ENCODE data around the gene CEP63.

Gene CEP63

DNA sequence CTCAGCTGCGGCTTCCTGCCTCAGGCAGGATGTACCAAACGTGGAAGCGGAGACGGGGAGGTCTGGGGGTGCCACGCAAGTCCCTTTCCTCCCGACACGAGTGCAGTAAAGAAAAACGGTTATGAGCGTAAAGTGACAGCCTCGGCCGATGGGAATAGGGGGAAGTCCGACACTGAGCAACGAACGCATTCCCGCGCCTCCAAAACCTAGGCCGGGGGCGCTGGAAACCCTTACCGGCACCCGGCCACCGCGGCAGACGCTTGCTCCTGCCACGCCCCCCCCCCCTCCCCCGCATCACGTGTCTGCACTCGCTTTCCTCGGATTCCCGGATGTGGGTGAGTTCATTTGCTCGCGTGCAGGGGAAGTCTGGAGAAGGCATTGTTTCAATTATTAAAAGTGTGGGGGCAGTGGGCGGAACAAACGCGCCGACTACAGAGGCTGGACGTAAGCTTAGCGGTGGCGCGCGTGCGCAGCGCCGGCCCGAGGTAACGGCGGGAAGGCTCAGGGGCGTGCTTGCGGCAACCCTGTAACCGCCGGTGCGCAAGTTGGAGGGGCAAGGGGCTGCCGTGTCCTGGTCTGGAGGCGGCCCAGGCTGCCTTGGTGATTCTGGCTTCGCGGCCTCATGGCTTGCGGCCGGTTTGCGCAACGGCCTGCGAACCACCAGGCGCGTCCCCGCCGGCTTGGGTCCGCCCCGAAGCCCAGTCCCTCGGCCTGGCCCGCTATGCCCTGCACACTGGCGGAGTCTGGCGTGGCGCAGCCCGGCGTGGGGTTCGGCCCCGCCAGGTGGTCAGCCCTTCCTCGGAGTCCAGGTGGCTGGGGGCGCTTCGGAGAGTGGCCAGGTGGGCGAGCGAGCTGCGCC is at the start of gene CEP63, which contains the start of gene ANAPC13:
CEP63 (plus strand) TSS at position 340 of the 859 bp plus-strand sequence. CDS start 9,264 bp downstream, outside the sequence.
ANAPC13 (minus strand) TSS at position 268 of the 859 bp plus-strand sequence. CDS start 3,081 bp downstream, outside the sequence.
- DNase-seq: peak; percentile 97

DNA sequence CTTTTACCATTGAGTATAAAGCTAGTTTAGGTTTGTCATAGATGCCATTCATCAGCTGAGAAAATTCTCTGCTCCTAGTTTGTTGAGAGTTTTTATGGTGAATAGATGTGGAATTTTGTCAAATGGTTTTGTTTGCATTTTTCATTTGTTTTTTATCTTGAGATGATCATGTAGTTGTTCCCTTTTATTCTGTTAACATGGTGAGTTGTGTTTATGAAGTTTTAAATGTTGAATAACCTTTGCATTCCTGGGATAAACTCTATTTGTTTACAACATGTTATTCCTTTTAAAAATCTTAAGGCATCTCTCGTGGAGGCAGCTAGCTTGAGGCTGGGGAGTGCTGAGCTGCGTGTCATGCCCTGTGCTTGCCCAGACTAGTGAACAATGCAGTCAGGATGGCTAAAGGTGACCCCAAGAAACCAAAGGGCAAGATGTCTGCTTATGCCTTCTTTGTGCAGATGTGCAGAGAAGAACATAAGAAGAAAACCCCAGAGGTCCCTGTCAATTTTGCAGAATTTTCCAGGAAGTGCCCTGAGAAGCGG is 48.6 kb upstream of the CEP63 start:
- DNase-seq: no peak

DNA sequence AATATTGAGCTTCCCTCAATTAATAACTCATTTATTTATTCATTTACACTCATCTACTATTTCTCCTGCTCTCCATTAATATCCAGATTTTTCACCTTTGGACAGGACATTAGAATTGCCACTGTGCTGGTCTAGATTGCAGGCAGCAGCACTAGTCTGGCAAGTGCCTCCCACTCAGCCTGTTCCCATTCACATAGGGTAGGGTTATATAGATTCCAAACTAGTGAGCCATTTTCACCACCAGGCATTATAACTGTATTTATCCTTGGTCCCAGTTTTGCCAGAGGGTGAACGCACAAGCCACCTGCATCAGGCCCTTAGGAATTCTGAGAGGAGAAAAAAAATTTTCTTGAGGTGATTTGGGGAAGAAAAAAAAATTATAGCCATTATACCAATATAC is 44.5 kb upstream of the CEP63 start:
- no peak for DNase-seq

DNA sequence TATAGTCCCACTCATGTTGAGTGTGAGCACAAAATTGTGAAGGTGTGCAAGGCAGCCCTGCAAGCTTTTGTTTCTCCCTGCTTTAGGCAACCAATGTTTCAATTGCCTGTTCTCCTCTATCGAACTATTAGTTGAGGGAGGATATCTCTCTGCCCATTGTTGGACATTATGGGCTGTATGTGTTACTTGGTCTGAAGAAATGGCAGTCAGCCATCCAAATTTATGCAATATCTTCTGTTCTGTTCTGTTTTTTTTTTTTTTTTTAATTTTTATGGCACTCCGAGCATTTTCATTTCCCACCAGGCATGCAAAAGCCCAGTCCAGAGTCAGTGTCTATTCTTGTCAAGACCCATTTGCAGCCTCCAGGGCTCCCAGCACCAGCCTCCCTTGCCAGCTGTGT is 44.0 kb upstream of the CEP63 start:
- no peak for DNase-seq

DNA sequence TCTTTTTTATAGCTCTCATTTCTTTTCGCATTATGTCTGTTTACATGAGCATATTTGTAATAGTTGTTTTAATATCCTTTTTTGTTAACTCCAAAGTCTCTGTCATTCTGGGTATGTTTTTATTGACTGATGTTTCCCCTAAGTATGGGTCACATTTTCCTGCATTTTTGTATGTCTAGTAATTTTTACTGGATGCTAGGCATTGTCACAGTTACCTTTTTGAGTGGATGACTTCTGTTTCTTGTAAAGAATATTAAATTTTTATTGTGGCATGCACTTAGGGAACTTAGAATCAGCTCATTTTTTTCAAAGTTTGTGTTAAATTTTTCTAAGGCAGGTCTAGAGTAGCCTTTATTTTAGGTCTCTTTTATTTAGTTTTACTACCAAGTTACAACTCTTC is 40.8 kb upstream of the CEP63 start:
- DNase-seq: no peak

DNA sequence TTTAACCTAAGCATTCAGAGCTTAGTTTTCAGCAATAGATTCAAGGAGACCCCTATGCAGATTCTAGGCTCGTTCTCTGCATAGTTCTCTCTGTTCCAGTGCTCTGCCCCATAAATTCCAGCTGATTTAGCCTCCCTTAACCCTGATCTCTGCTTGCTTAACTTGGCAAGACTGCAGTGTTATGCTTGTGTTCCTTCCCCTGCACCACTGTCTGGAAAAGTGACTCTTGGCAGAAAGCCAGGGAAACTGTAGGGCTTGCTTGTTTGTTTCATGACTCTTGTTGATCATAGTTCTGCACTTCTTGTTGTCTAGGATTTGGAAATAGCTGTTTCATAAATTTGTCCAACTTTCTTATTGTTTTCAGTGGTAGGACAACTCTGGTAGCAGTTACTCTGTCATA is 40.2 kb upstream of the CEP63 start:
- no peak for DNase-seq

DNA sequence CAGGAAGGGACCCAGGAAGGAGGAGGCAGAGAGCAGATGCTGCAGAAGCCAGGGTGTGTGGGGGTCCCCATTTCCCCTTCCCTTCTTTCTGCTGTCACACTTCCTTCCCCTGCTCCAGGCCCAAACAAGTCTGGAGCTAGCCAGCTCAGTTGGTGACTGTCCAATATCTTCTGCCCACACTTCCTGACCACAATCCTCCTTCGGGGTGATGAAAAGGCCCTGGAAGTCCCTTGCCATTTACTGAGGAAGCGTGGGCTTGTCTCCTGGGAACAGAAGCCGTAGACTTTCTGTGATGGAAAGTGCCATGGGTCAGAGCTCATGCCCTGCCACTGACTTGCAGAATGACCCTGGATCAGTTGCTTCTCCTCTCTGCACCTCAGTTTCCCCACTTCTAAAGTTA is 39.1 kb upstream of the CEP63 start:
- no peak for DNase-seq

DNA sequence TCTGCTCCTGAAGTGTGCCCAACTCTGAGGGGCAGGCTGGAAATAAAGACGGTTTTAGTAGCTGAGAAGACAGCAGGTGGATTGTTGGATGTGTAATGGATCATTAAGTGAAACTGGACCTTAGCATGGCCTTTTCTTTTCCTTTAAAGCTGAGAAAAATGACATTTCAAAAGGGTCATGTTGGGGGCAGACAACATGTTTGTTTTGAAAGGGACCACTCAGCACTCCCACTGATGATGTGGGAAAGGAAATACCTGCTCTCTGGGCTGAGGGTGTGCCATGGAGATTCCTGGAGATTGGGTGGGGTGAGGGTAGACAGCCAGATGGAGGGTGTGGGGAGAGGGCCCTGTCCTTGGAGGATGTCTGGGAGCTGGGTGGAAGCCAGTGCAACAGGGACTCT is 38.5 kb upstream of the CEP63 start:
- no peak for DNase-seq

DNA sequence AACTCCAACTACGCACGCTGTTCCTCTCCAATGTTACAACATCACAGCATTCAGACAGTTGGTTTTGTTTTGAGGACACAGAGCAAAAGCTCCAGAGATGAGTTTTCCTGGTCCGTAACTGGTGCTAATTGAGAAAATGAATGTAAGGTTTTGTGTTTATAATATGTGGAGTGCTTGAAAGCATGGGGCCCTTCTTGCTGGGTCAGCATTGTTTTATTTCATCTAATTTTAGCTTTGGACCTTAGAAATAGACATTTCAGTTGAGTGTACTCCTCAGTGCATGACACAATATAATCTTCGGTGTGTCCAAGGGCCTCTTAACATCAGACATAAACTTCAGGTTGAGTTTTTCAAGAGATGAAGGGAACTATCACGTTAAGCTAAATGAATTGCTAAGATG is 37.2 kb upstream of the CEP63 start:
- no peak for DNase-seq

DNA sequence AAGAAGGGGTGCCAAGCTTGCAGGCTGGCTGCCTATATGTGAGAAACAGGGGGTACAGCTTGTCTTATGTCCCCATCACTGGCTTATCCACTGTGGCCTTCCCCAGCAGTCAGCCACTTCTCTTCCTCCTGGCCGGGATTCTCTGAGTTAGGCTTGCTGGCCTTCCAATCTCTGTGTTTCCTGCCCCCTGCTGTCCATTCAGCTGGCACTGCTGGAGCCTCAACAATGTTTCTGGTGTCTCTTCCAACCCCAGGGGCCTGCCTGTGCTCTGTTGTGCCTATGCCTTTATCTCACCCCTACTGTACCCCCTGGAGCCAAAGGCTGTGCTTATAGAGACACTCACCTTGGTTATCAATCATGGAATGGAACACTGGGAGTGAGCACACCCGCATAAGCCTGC is 36.6 kb upstream of the CEP63 start:
- no peak for DNase-seq

DNA sequence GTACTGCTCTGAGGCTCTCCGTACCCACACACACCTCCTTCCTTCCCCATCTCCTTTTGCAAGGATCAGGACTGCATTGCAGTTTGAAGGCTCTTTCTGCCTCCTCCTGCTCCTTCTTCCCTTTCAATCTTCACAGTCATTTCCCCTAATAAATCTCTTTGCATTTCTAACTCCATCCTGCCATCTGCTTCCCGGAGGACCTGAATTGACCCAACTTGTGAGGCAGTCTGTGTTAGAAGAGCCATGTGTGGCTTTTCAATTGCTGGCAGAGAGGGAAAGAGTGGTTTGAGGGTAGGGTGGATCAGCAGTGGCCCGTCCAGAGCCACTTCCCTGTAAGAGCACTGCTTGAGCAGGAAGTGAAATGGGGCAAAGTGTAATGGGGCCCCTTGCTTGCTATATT is 35.9 kb upstream of the CEP63 start:
- DNase-seq: no peak

DNA sequence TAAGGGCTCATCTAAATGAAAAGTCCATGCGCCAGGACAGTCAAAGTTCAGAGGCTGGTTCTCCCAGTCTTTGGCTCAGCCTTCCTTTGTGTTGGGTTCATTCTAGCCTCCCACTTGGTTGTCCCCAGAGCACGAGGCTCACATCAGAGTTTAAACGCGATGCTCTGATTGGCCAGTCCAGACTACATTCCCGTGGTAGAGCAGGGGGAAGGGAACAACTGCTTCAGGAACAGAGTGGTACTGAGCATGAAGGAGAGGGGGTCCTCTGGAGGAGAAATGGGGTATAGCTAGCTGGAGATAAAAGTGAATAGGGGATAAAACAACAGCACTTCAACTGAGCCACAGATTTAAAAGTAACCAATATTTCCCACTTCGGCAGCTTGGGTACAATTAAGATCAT is 32.2 kb upstream of the CEP63 start:
- DNase-seq: no peak

DNA sequence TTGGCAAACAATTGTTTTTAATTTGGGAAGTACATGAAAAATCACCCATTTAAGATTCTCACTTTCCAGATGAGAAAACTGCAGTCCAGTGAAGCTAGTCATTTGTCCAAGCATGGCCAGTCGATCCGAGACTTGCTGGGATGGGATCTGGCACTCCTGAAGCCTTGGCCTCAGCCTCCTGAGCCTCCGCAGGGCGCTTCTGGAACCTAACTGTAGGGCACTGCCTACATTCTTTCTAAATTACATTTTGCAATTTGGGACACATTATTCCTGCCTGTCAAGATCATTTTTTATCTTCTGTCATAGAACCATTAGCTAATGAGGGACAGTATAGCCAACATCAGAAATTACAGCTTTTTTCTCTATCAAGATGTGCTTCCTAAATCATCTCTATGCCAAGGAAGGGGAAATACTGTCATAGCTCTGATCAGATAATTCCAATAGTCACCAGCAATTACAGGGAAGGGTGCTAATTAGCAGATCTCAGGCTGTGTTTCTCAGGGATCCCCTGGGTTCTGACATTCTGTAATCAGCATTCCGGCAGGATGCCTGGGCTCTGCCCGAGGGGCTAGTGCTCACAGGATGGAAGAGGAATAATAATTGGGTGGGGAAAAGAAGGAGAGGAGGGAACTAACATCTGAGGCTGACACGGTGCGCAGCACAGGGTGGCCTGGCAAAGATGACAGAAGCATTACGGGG is 28.3 kb upstream of the CEP63 start:
- no peak for DNase-seq

DNA sequence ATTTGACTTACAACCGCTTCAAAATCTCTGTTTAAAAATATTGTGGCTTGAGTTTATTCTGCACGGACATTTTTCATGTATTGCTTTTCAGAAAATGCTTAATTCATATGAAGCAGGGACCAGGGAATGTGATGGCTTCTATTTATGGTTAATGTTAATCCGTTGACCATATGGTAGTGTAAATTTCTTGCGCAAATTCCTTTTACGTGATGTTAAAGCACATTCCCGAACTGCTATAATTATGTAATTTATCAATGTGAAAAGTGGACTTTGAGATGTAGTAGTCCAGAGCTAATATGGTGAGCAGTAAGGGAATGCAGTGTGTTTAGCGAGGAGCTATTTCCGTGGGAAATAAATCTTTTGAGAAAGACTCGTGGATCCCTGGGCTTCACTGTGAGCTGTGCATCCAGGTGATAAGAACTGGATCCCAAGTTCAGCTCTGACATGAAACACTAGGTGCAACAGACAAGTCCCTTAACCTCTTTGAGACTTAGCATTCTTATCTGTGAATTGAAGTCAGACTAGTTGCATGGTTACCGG is 27.4 kb upstream of the CEP63 start:
- no peak for DNase-seq

DNA sequence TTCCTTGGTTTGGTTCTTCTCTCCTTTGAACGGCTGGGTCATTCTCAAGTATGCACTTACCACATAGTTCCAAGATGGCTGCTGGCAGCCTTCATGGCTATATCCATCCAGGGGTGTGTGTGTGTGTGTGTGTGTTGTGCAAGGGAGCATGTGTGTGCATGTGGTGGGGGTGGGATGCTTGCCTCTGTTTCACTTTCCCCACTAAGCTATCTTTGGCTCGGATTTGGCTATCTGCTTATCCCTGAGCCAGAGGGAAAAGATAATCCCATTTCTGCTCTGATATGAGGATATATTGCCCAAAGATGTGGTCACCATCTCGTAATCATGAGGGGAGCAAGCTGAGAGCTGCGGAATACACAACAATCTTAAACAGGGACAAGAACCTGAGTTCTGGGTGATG is 26.3 kb upstream of the CEP63 start:
- DNase-seq: no peak

DNA sequence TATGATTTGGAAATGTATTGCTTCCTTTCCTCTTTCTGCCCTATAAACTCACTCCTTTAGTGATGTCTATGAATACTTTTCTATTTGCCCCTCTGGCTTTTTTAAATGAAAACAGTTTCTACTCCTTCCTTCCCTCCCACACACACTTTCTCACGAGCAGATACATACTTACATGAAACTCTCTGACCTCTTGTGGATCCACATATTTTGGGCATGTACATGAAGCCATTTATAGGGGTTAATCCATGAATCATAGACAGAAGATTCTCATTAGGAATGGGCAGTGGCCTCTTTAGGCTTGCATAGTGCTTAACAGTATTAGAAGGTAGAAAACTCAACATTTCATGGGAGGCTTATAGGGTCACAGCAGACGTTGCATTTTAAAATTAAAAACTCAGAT is 24.9 kb upstream of the CEP63 start:
- no peak for DNase-seq

DNA sequence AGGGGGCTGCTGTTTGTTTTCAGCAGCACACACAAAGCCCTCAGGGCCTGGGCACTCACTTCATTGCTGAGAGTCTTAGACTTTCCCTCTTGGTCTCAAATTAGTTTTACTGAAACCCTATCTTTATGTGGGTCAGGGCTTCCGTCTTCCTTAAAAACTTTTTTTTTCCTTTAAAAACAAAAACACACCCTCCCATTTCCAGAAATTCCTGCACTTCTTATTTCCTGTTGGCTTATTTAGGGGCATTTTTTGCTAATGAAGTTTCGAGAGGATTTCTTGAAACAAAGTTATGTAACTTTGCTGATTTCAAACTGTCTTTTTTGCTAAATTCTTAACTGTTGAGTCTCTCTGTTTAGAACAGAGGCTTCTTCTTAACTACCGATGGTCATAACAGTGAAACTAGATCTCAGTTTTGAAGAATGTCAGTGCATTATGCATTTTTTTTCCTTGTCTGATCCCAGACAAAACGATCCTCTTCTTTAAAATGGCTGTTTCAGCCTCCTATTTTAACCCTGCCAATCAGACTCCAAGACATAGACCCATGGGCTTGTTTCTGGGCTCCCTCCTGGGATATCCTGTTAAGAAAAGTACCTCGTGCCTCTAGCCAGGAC is 23.4 kb upstream of the CEP63 start:
- DNase-seq: no peak

DNA sequence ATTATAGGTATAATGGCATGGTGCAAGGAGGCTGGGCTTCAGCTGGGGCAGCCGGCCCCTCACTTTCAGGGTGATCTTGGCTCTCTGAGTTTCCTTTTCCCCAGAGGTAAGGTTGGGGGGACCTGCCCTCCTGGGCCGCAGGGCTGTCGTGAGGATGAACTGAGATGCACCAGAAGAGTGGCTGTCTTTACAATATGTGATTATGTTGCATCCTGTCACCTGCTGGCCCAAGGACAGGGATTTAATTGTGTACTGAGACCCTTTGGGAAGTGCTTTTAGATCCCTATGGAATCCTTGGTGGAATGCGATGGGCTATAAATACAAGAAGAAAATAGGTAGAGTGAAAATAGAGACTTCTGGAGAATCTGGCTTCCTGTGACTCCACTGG is 22.2 kb upstream of the CEP63 start:
- no peak for DNase-seq

DNA sequence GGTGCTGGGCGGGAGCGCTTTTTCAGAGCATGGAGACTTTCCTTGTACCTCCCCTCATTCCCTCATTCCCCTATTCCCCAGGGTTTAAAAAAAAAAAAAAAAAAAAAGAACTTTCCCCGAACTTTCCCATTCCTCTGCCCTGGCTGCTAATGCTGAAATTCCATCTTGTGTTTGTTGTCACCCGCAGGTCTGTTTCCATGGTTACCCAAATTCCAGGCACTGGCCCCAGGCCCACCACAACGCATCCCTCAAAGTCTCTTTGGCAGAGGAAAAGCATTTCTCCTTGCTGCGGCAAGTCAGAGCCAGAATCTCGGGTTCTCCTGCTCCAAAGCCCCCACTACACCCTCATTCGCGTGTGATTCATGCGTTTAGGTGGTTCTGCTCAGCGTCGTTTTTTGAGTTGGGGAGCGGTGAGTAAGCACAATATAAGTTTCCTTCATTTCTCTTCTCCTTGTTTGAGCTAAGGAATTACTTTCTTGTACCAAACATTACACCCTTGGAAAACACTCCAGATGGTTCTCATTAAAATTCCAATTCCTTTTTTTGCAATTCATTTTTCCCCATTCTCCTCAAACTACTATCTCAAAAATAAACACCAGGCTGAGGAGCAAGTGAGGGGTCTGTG is 21.7 kb upstream of the CEP63 start:
- no peak for DNase-seq

DNA sequence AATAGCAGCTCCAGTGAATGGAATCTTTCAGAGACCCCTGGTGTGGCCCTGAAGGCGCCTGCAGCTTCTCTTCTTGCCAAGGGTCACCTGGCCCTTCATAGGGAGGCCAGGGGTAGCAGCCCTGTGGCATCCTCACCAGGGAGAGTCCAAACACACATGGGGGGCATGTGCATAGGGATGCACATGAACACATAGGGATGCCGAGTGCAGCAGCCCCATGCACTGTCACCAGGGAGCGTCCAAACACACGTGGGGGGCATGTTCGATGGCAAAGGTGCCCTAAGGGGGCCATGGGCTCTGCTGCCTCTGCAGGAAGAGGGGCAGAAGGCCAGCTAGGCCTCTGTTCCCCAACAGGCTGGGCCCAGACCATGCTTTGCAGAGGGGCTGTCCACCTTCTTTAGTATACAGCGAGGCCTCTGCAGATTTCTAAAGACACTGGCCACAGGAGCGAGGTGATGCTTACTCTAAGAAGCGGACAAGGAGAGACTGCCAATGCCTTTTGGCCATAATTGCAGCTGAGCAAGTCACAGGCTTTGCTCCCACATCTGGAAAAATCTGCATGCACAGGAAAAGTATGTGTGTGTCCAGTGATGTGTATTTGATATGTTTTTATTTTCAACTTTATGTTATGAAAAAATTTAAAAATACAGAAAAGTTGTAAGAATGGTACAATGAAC is 21.0 kb upstream of the CEP63 start:
- DNase-seq: no peak

DNA sequence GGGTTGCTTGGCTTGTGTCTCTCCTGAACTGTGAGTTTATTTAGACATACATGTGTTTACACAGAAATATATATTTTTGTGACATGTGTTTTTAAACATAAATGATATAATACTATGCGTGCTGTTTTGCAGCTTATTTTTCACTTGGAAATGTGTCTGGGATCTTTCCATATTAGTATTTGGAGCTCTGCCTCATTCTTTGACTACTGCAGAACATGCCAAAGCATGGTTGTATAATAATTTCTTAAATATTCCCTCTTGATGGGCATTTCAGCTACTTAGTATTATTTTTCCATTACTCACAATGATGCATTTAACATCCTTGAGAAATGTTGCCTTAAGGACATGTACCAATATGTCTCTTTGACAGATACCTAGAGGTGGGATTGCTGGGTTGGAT is 19.5 kb upstream of the CEP63 start:
- no peak for DNase-seq

DNA sequence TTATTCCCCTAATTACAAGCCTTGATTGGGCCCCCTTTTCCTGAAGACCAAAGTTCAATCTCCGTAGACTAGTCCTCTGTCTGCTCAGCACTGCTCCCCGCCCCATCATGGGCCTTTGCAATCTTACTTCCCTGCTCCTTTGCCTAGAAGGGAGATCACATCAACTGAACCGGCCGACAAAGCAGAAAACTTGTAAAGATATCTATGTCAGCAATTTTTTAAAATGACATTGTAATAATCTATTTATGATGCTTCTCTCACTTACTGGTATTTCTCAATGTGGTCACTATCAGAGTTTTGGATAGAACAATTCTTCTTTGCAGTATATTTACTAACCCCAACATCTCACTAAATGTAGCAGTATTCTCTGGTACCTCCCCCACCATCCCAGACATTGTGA is 17.3 kb upstream of the CEP63 start:
- no peak for DNase-seq

All from CD4-positive, alpha-beta T cell treated with Interleukin-15 for 1 hour (primary cell).